KMS-11 (cell line): ENCODE data around the gene PRKACB.

Experiments
- H2AFZ ChIP-seq: fragments of 200-600 bp; sonication (generic); 2 replicates; pipeline ENCODE4 v1.6.1; 2016; ENCODE audit warnings: antibody characterized with exemption, mixed run types, low read depth
- H3K27ac ChIP-seq: fragments of 200-600 bp; sonication (generic); 2 replicates; pipeline ENCODE4 v1.6.1; 2016; ENCODE audit warnings: mild to moderate bottlenecking, mixed run types
- H3K27me3 ChIP-seq: fragments of 200-600 bp; sonication (generic); 2 replicates; pipeline ENCODE4 v1.6.1; 2017; ENCODE audit warnings: mild to moderate bottlenecking, low read depth, mixed run types, moderate library complexity; ENCODE audit not compliant: insufficient read depth
- H3K36me3 ChIP-seq: fragments of 200-600 bp; sonication (generic); 2 replicates; pipeline ENCODE4 v1.6.1; 2017; ENCODE audit warnings: mild to moderate bottlenecking, mixed run types; ENCODE audit not compliant: insufficient read depth
- H3K4me1 ChIP-seq: fragments of 200-600 bp; sonication (generic); 2 replicates; pipeline ENCODE4 v1.6.1; 2016; ENCODE audit warnings: mild to moderate bottlenecking, low read depth, mixed run types; ENCODE audit not compliant: poor library complexity, severe bottlenecking
- H3K4me2 ChIP-seq: fragments of 200-600 bp; sonication (generic); 2 replicates; pipeline ENCODE4 v1.7.0; 2016; ENCODE audit warnings: mild to moderate bottlenecking, mixed run types
- H3K4me3 ChIP-seq: fragments of 200-600 bp; sonication (generic); IDR thresholded peaks from 2 replicates; pipeline ENCODE4 v1.6.1; 2017; ENCODE audit warnings: low read depth, low read length, mixed read lengths; ENCODE audit not compliant: insufficient read depth
- H3K79me2 ChIP-seq: fragments of 200-600 bp; sonication (generic); 2 replicates; pipeline ENCODE4 v1.6.1; 2016; ENCODE audit warnings: low read depth, mixed run types; ENCODE audit not compliant: insufficient read depth
- H3K9ac ChIP-seq: fragments of 200-600 bp; sonication (generic); 2 replicates; pipeline ENCODE4 v1.6.1; 2016; ENCODE audit warnings: mild to moderate bottlenecking, mixed run types
- H4K20me1 ChIP-seq: fragments of 200-600 bp; sonication (generic); 2 replicates; pipeline ENCODE4 v1.6.1; 2016; ENCODE audit warnings: mild to moderate bottlenecking, mixed run types; ENCODE audit not compliant: insufficient read depth
- TF ChIP-seq, protein P1 (sequence below): fragments of 200-600 bp; sonication (generic); conservative IDR thresholded peaks from 2 replicates; pipeline ENCODE4 v1.6.1; 2017; ENCODE audit warnings: low read depth, mild to moderate bottlenecking, antibody characterized with exemption, low read length, moderate library complexity, mixed read lengths

Gene PRKACB

DNA sequence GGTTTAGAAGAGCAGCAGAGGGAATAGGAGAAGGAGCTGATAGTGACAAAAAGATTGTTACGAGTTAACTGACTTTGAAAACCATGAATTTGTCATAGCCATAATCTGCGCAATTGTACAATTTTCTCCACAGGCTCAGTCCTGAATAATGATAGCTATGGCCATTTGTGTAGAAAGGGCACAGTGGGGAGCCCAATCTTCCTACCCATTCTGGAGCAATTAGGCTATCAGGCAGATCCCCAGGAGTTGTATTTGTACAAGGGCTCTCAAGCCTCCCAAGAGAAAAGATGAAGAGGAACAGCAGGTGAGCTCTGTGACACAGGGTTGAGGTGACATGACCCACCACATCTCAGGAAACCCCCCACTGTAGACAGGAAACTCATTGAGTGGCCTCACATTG lies 115.3 kb downstream of the PRKACB start:
- Histone ChIP-seq H2AFZ (no peak overlapping the region), H3K4me3 (no peak overlapping the region), H3K79me2 (no peaks in the 10 kb centered on the region), H3K36me3 (no peaks in the 10 kb centered on the region), H3K27ac (no peak overlapping the region), H3K27me3 (no peaks in the 10 kb centered on the region), H3K4me2 (no peak overlapping the region), H3K9ac (no peak overlapping the region), H4K20me1 (no peaks in the 10 kb centered on the region), H3K4me1 (no peaks in the 10 kb centered on the region)
- TF ChIP-seq, protein P1, sequence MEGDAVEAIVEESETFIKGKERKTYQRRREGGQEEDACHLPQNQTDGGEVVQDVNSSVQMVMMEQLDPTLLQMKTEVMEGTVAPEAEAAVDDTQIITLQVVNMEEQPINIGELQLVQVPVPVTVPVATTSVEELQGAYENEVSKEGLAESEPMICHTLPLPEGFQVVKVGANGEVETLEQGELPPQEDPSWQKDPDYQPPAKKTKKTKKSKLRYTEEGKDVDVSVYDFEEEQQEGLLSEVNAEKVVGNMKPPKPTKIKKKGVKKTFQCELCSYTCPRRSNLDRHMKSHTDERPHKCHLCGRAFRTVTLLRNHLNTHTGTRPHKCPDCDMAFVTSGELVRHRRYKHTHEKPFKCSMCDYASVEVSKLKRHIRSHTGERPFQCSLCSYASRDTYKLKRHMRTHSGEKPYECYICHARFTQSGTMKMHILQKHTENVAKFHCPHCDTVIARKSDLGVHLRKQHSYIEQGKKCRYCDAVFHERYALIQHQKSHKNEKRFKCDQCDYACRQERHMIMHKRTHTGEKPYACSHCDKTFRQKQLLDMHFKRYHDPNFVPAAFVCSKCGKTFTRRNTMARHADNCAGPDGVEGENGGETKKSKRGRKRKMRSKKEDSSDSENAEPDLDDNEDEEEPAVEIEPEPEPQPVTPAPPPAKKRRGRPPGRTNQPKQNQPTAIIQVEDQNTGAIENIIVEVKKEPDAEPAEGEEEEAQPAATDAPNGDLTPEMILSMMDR: no peak

DNA sequence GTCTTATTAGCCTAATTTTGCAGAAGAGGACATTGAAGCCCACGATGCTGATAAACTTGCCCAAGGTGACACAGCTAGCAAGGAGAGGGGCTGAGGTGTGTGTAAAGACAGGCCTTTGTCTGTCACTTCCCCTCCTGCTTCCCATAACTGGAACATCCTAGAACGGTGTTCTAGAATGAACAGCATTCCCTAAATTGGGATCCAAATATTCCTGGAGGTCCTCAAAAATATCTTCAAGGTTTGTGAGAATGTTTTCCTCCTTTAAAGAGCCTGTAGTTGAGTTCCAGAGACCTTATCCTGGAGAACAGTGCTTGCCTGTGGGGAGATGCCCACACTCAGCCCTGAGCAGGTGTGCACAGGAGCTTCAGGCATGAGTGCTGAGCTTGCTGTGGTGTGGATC lies 115.9 kb downstream of the PRKACB start:
- Histone ChIP-seq H3K27me3 (no peaks in the 10 kb centered on the region), H2AFZ (no peak overlapping the region), H3K9ac (no peak overlapping the region), H3K4me1 (no peaks in the 10 kb centered on the region), H4K20me1 (no peaks in the 10 kb centered on the region), H3K36me3 (no peaks in the 10 kb centered on the region), H3K4me3 (no peak overlapping the region), H3K27ac (no peak overlapping the region), H3K79me2 (no peaks in the 10 kb centered on the region), H3K4me2 (no peak overlapping the region)
- TF ChIP-seq, protein P1: no peak

DNA sequence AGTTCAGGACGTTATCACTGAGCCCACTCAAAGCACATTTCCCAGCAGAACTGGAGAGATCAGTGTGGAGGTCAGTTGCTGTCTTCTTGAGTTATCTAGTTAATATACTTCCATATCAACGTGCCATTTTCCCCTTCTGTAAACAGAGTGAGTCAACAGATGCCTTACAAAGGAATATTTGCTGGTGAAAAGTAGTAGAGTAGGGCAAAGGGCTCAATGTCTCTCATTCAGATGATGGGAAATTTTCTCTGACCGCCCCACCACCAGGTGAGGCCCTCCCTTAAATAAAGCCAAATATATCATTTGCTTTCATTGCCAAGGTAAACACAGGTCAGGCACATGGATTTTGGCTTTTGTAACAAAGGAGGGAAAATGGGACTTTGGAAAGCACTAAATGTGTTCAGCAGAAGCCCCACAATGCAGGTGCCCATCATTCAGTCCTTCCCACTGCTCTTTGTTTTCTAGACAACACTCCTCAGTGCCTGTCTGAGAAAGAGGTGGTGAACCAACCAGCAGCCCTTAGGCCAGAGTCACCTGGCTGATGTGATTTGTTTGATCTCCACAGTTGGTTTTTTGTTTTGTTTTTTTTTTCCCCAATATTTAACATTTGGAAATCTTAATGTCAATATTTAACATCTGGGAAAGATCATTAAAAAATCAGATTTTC lies 116.9 kb downstream of the PRKACB start:
- Histone ChIP-seq H3K79me2 (no peaks in the 10 kb centered on the region), H3K4me1 (no peaks in the 10 kb centered on the region), H3K27ac (no peak overlapping the region), H3K9ac (no peak overlapping the region), H3K4me3 (no peak overlapping the region), H2AFZ (no peak overlapping the region), H3K4me2 (no peak overlapping the region), H4K20me1 (no peaks in the 10 kb centered on the region), H3K36me3 (no peaks in the 10 kb centered on the region), H3K27me3 (no peaks in the 10 kb centered on the region)
- TF ChIP-seq, protein P1: no peak

DNA sequence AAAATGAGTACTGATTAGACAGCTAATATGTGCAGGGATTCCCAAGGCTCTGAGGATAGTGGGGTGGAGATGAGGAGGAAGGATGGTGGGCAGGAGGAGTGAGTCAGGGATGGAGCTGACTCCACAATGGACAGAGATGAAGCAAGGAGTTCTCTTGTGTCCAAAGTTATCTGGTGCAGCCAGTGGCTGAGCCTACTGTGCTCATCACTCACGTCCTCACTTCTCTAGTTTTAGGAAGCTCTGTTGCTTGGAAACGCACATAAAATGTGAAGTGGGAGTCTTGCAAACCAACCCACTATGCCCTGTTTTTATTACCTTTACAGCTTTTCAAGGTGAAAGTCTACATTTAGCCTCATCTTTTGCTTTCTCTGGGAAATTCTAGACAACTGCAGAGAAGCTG lies 120.9 kb downstream of the PRKACB start:
- Histone ChIP-seq H2AFZ (no peak overlapping the region), H3K27ac (no peak overlapping the region), H3K4me1 (no peaks in the 10 kb centered on the region), H3K4me3 (no peak overlapping the region), H3K4me2 (no peak overlapping the region), H3K27me3 (no peaks in the 10 kb centered on the region), H3K36me3 (no peaks in the 10 kb centered on the region), H4K20me1 (no peaks in the 10 kb centered on the region), H3K9ac (no peak overlapping the region), H3K79me2 (no peaks in the 10 kb centered on the region)
- TF ChIP-seq, protein P1: no peak
